ENCODE data around the gene PGAM2.
"Not testable (repeated sequence)": the region's sequence is repeated elsewhere in the genome, so short reads cannot be mapped to it uniquely, and the experiment has no call there.

Gene PGAM2

DNA sequence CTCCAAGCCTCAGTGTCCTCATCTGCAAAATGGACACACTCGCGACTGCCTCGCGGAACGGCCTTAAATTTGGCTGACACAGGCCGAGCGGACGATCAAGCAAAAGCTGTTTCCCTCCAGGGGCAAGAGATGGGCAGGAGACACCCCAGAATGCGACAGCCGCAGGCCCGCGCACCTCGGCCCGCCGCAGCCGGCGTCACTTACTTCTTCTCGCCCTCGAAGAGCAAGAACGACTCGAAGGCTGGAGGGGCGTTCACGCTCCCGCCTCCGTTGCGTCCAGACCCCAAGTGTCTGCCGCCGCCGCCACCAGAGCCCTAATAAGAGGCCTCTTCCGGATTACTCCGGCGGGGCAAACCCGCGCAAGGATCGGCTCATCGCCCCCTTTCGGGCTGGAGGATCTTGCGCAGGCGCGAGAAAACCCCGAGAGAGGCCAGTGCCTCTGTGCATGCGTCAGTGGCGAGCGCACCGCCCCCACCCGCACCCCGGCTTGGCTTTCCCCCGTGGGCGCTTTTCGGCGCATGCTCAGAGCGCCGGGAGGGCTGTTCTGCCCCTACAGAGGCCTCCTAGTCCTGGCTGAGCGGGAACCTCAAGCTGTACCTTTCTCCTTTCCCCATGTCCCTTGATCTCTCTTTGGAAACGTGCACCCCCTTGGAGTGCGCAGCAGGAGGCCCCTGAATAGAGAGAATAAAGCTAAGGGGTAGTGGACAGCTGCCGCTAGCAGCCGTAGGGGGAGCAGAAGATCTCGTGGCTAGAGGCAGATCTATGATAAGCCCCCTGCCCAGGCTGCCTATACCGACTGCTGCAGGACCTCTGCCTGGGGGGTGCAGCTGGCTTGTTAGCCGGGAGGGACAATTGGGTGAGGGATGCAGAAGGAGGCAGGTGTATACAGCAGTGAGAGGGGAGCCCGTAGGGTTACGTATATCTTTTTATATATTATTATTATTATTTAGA is 46.2 kb downstream of the PGAM2 start:
- DNase-seq: peak; percentile 99

DNA sequence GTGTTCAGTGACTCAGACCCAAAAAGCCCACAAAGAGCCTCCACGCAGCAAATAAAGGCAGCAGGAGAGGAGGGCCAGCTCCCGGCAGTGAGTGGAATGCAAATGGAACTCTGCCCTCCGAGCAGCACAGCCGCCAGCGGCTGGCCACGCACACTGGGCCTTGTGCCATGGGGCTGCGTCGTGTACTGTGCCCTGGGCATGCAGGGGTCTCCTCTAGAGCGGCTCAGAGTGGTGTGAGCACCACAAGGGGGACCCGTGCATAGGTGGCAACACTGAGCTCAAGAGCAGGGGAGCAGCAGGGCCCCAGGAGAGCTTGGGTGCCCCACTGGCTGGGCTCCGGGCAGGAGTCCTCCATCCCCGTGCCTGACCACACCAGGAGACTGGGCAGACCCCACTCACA is 50.3 kb downstream of the PGAM2 start:
- not testable (repeated sequence) for DNase-seq

Data from activated effector memory CD4-positive, alpha-beta T cell treated with Interleukin-2 at 50 U/mL for 16 hours (primary cell).